Measurements from ENCODE around the gene LEFTY1. TPM values are rescaled to one million over a fixed set of nuclear protein-coding genes. Genes with fewer than 3 reads are reported as not detected.

Gene LEFTY1
- total and polyA plus RNA-seq, 2 donors (not counting 3 experiments of a cell fraction or from before 2014, with no cell fraction given): not detected

Small RNAs within 50 kb of the gene (microRNA-seq; reads per million reads assigned to microRNA genes)
- gene MIR6741 (ENCODE audit: borderline number of aligned reads, borderline replicate concordance): not detected

Small RNAs within 50 kb of the gene (small RNA-seq; reads per million reads assigned to genes)
- not detected for gene AL117348.1 (ENCODE audit: insufficient read depth, insufficient read length, low read depth, low replicate concordance)

Other genes starting within 250 kb of the LEFTY1 start
- 80.3 and 95.6 TPM in 2 replicates for gene ENAH, start 236.0 kb downstream of the LEFTY1 start, total RNA-seq
- 14.8 and 19.9 TPM in 2 replicates for gene ENAH, start 236.0 kb downstream of the LEFTY1 start, polyA plus RNA-seq
- gene SRP9, start 111.3 kb downstream of the LEFTY1 start, total RNA-seq: 283 and 292 TPM in 2 replicates
- gene SRP9, start 111.3 kb downstream of the LEFTY1 start, polyA plus RNA-seq: 217 and 384 TPM in 2 replicates
- 19.1 and 23.7 TPM in 2 replicates for gene EPHX1, start 79.0 kb downstream of the LEFTY1 start, total RNA-seq
- gene EPHX1, start 79.0 kb downstream of the LEFTY1 start, polyA plus RNA-seq: 23.2 and 25.2 TPM in 2 replicates
- gene TMEM63A, start 6.8 kb downstream of the LEFTY1 start, total RNA-seq: 40.8 and 41.4 TPM in 2 replicates
- gene TMEM63A, start 6.8 kb downstream of the LEFTY1 start, polyA plus RNA-seq: 28.7 and 32.2 TPM in 2 replicates
- gene PYCR2, start 35.1 kb upstream of the LEFTY1 start, total RNA-seq: 60.4 and 64.6 TPM in 2 replicates
- 63.2 and 65.1 TPM in 2 replicates for gene PYCR2, start 35.1 kb upstream of the LEFTY1 start, polyA plus RNA-seq
- not detected in 2 replicates for gene LEFTY2, start 52.1 kb upstream of the LEFTY1 start, total RNA-seq
- 0.03 and 0.06 TPM in 2 replicates for gene LEFTY2, start 52.1 kb upstream of the LEFTY1 start, polyA plus RNA-seq
- gene SDE2, start 110.2 kb upstream of the LEFTY1 start, total RNA-seq: 15.9 and 16.1 TPM in 2 replicates
- 8.3 and 11.9 TPM in 2 replicates for gene SDE2, start 110.2 kb upstream of the LEFTY1 start, polyA plus RNA-seq
- 448 and 477 TPM in 2 replicates for gene H3-3A, start 173.6 kb upstream of the LEFTY1 start, total RNA-seq
- 387 and 426 TPM in 2 replicates for gene H3-3A, start 173.6 kb upstream of the LEFTY1 start, polyA plus RNA-seq